Endothelial cell of umbilical vein (primary cell): ENCODE results near the gene BST2. TPM values are rescaled to one million over a fixed set of nuclear protein-coding genes. Genes with fewer than 3 reads are reported as not detected.

Experiments used
- BruUV-seq: library from RNA; stranded (reverse); fragments of 400-500 nt; replicated peaks from 2 replicates; lab custom pipeline; 2021; lab: Mats Ljungman, UMichigan
- CTCF ChIA-PET: fragments of 300-600, 350-600 bp; sonication (Branson Sonifier 250); formaldehyde crosslinking; loops from one replicate; lab custom pipeline; 2021; ENCODE audit warnings: antibody characterized with exemption, inconsistent platforms; lab: Charles Lee
- POLR2A ChIA-PET: fragments of 300-600, 350-600 bp; sonication (Branson Sonifier 250); formaldehyde crosslinking; loops from one replicate; lab custom pipeline; 2021; ENCODE audit warnings: antibody characterized with exemption, inconsistent platforms; lab: Charles Lee
- DNase-seq: peaks from one replicate; pipeline ENCODE4 v3.0.0-alpha.2; 2011; ENCODE audit warnings: low read depth, low spot score
- FAIRE-seq: peaks from 2 replicates; lab custom pipeline; 2011; peaks lifted over from hg19 to GRCh38; lab: Jason Lieb, UNC
- H2AFZ ChIP-seq: 2 replicates; pipeline ENCODE4 v1.6.0; 2012; ENCODE audit warnings: low read depth, low read length, control low read depth, inconsistent platforms
- H3K27ac ChIP-seq: 2 replicates; pipeline ENCODE4 v1.5.1; 2011; ENCODE audit warnings: low read depth, mild to moderate bottlenecking, control low read depth, low read length, moderate library complexity; ENCODE audit not compliant: insufficient read depth
- H3K27me3 ChIP-seq, 2 experiments: 2 replicates each; pipeline versions ENCODE4 v1.6.0 to v1.6.1; 2011; ENCODE audit warnings: low read length in 2 of 2, mixed read lengths in 1 of 2; ENCODE audit not compliant: control insufficient read depth in 2 of 2, insufficient read depth in 2 of 2
- H3K36me3 ChIP-seq, 2 experiments: 2 replicates in 1 of 2; 3 replicates in 1 of 2; pipeline ENCODE4 v1.5.1; 2011; ENCODE audit warnings: low read length in 2 of 2, mild to moderate bottlenecking in 1 of 2, moderate library complexity in 1 of 2; ENCODE audit not compliant: control insufficient read depth in 2 of 2, insufficient read depth in 2 of 2; ENCODE audit errors: extremely low read depth in 1 of 2
- H3K4me1 ChIP-seq: 3 replicates; pipeline ENCODE4 v1.5.1; 2011; ENCODE audit warnings: mild to moderate bottlenecking, low read length; ENCODE audit not compliant: control insufficient read depth, insufficient read depth; ENCODE audit errors: extremely low read depth
- H3K4me2 ChIP-seq: 2 replicates; pipeline ENCODE4 v1.6.1; 2011; ENCODE audit warnings: low read length, control low read depth, mixed read lengths; ENCODE audit not compliant: insufficient read depth
- H3K4me3 ChIP-seq, 3 experiments: fragments of 200-600 bp in 1 of 3; sonication (generic), shearing (Covaris generic) in 1 of 3; replicated peaks in 1 of 3; 2 replicates each; pipeline ENCODE4 v1.5.1; 2011 to 2016; ENCODE audit warnings: control low read depth in 3 of 3, low read length in 3 of 3, mild to moderate bottlenecking in 2 of 3, inconsistent platforms in 1 of 3, low read depth in 1 of 3, moderate library complexity in 1 of 3; ENCODE audit not compliant: insufficient read depth in 1 of 3
- H3K79me2 ChIP-seq: 2 replicates; pipeline ENCODE4 v1.6.0; 2012; ENCODE audit warnings: low read length, inconsistent platforms; ENCODE audit not compliant: control insufficient read depth, insufficient read depth
- H3K9ac ChIP-seq: replicated peaks from 2 replicates; pipeline ENCODE3; 2011; ENCODE audit warnings: low read length, control low read depth; ENCODE audit not compliant: insufficient read depth; ENCODE audit errors: extremely low read depth
- H3K9me1 ChIP-seq: replicated peaks from 3 replicates; pipeline ENCODE4 v1.6.0; 2011; ENCODE audit warnings: mild to moderate bottlenecking, low read length; ENCODE audit not compliant: control insufficient read depth, insufficient read depth; ENCODE audit errors: extremely low read depth
- H3K9me3 ChIP-seq: replicated peaks from 2 replicates; pipeline ENCODE4 v1.5.1; 2012; ENCODE audit warnings: low read length, inconsistent platforms; ENCODE audit not compliant: control insufficient read depth, insufficient read depth
- H4K20me1 ChIP-seq: replicated peaks from 2 replicates; pipeline ENCODE3; 2011; ENCODE audit warnings: mild to moderate bottlenecking, low read length; ENCODE audit not compliant: control insufficient read depth, insufficient read depth; ENCODE audit errors: extremely low read depth
- CTCF ChIP-seq, 2 donors: IDR thresholded peaks; 1 replicate in 1 of 2; 2 replicates in 1 of 2; pipeline ENCODE4 v1.5.1; 2011; ENCODE audit warnings: low read length in 2 of 2, mild to moderate bottlenecking in 2 of 2, moderate library complexity in 2 of 2, control low read depth in 1 of 2, inconsistent platforms in 1 of 2, low read depth in 1 of 2; ENCODE audit not compliant: insufficient read depth in 1 of 2; ENCODE audit errors: extremely low read depth in 1 of 2
- FOS ChIP-seq: IDR thresholded peaks from 2 replicates; pipeline ENCODE4 v1.6.1; 2011; ENCODE audit warnings: mild to moderate bottlenecking, low read length, moderate library complexity, borderline replicate concordance; ENCODE audit not compliant: insufficient read depth
- GATA2 ChIP-seq: IDR thresholded peaks from 2 replicates; pipeline ENCODE4 v1.7.0; 2011; ENCODE audit warnings: low read depth, mild to moderate bottlenecking, moderate library complexity, mixed read lengths, low read length; ENCODE audit not compliant: insufficient read length, insufficient read depth
- MAX ChIP-seq: IDR thresholded peaks from 2 replicates; pipeline ENCODE4 v1.6.1; 2011; ENCODE audit not compliant: insufficient read depth, insufficient read length
- MYC ChIP-seq: IDR thresholded peaks from one replicate; pipeline ENCODE4 v1.6.1; 2011; ENCODE audit warnings: mild to moderate bottlenecking, low read depth, low read length
- POLR2A ChIP-seq: IDR thresholded peaks from 2 replicates; pipeline ENCODE4 v1.6.1; 2012; ENCODE audit warnings: low read depth, mild to moderate bottlenecking, control low read depth, low read length
- POLR2AphosphoS5 ChIP-seq: IDR thresholded peaks from 2 replicates; pipeline ENCODE4 v1.6.1; 2012; ENCODE audit warnings: low read depth, mild to moderate bottlenecking, control low read depth, low read length, moderate library complexity; ENCODE audit not compliant: insufficient read depth
- dilution Hi-C: fragments of 300-500 bp; cut with MboI; formaldehyde crosslinking; loops from one replicate; pipeline ENCODE4 v1.15.0; 2019; ENCODE audit warnings: low sequenced_read_pairs; ENCODE audit not compliant: extremely low pct_ligation_motif_present
- intact Hi-C: fragments of 100-400 bp; cut with micrococcal nuclease; formaldehyde crosslinking; loops from one replicate; pipeline ENCODE4 v1.10.0; 2022
- polyA plus RNA-seq, 4 experiments: library from polyadenylated mRNA; depleted of rRNA in 3 of 4; stranded (reverse) in 3 of 4; unstranded in 1 of 4; fragments of >200 nt; gene quantifications; 2 replicates each; pipeline versions ENCODE4 v1.2.1 to v1.2.3, GENCODE V29; 2011 to 2012; ENCODE audit warnings: missing spikeins in 1 of 4
- total RNA-seq: library from RNA; stranded (reverse); gene quantifications from 2 replicates; pipeline ENCODE4 v1.2.3, GENCODE V29; 2021

BST2 gene
- total and polyA plus RNA-seq, 2 donors (not counting 3 experiments of a cell fraction or from before 2014, with no cell fraction given): 21.2 to 146 TPM

GRCh38 chr19:17436874-17437267, 31.4 kb upstream of the BST2 start:
- no peaks in the 10 kb centered on the region for H3K4me1 ChIP-seq
- DNase-seq (no peak), FAIRE-seq (no peak)
- no peaks in the 10 kb centered on the region for H3K9me3 ChIP-seq
- no peak overlapping the region for H3K27ac ChIP-seq
- H3K9ac ChIP-seq: no peak overlapping the region
- H3K4me3 ChIP-seq: no peak overlapping the region
- no peak overlapping the region for H2AFZ ChIP-seq
- H3K79me2 ChIP-seq: no peaks in the 10 kb centered on the region
- no peak overlapping the region for H3K4me2 ChIP-seq
- no peak for TF ChIP-seq CTCF (IDR thresholded peaks at IDR 0.05; ENCODE audit: extremely low read depth in 1 of 2, insufficient read depth in 1 of 2, low read depth in 1 of 2, low read length in 2 of 2)
- TF ChIP-seq MYC: no peak
- TF ChIP-seq MAX: no peak
- no peak for TF ChIP-seq POLR2AphosphoS5
- TF ChIP-seq POLR2A: no peak
- TF ChIP-seq GATA2: no peak
- no peak for TF ChIP-seq FOS
- no peaks in the 10 kb centered on the region for H4K20me1 ChIP-seq
- no peaks in the 10 kb centered on the region for H3K9me1 ChIP-seq
- BruUV-seq: no TSS peak
- no peaks in the 10 kb centered on the region for H3K27me3 ChIP-seq
- dilution Hi-C loops (no loop called here), intact Hi-C loops (no loop called here)
- POLR2A ChIA-PET: no interaction called here
- CTCF ChIA-PET: interaction anchor here (0.7 to 1.2 kb wide), 4 partner anchors 11 to 109 kb away, joined by 3 to 8 read pairs (median 3); partner anchors contain the start of gene TMEM221
- no peaks in the 10 kb centered on the region for H3K36me3 ChIP-seq
